Measurements from ENCODE around the gene JPH4.
A peak's percentile ranks its signal among the peaks of the same experiment; 100 is the strongest.
"Not testable (repeated sequence)": the region's sequence is repeated elsewhere in the genome, so short reads cannot be mapped to it uniquely, and the experiment has no call there.

Gene JPH4

GRCh38 chr14:23608454-23608853 is 29.9 kb upstream of the JPH4 start:
- DNase-seq = no peak

GRCh38 chr14:23605931-23606585 is 27.5 kb upstream of the JPH4 start:
- DNase-seq = no peak

GRCh38 chr14:23604675-23605170 is 26.1 kb upstream of the JPH4 start:
- DNase-seq = no peak

DNA sequence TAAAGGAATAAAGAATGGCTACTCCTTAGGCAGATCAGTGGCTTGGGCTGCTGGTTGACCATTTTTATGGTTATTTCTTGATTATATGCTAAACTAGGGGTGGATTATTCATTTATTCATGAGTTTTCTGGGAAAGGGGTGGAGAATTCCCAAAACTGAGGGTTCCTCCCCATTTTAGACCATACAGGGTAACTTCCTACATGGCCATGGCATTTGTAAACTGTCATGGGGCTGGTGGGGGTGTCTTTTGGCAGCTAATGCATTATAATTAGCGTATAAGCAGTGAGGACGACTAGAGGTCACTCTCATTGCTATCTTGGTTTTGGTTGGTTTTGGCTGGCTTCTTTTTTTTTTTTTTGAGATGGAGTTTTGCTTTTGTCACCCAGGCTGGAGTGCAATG is 25.6 kb upstream of the JPH4 start:
- DNase-seq = no peak

DNA sequence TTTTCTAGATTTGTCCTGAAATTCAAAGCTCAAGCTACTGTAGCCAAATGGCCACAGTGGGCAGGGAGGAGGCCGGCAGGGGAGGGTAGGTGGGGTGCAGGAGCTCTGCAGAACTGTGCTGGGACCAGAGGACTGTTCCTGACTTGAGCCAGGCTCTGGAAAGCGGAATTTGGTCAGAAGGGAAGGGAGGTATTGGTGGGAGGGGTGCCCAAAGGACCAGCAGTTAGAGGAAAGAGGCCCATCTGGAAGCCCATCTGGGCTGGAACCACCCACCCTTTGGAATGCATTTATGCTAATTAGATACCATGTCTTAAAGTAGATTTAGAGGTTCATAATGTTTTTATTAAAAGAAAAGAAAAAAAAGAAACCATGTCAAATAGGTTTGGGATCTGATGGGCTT is 24.5 kb upstream of the JPH4 start:
- no peak for DNase-seq

- no peak for DNase-seq
Measured at GRCh38 chr14:23602181-23603095, 23.8 kb upstream of the JPH4 start.

DNA sequence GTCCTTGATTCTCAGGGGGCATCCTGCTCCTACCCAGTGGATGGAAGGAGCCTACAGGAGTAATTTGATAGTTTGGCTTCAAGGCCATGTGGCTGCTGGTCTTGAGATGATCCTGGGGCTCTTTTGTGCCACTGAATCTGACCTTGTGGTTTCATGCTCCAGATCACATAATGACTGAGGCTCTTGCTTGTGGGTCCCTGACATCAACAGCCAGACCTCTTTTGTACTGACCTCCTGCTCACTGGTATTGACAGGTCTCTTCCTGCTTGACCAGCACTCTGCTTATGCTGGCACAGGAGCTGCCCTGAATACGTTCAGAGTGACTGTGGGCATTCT is 23.2 kb upstream of the JPH4 start:
- DNase-seq = no peak

DNA sequence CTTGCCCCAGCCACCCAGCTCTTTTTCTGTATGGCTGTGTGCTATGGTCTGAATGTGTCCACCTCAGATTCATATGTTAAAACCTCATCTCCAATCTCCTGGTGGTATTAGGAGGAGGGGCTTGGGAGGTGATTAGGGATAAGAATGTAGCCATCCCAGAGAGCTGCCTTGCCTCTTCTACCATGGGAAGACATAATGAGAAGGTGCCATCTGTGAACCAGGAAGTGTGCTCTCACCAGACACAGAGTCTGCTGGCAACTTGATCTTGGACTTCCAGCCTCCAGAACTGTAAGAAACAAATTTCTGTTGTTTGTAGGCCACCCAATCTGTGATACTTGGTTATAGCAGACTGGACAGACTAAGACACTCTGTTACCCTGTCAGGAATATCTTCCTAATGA is 22.8 kb upstream of the JPH4 start:
- no peak for DNase-seq

DNA sequence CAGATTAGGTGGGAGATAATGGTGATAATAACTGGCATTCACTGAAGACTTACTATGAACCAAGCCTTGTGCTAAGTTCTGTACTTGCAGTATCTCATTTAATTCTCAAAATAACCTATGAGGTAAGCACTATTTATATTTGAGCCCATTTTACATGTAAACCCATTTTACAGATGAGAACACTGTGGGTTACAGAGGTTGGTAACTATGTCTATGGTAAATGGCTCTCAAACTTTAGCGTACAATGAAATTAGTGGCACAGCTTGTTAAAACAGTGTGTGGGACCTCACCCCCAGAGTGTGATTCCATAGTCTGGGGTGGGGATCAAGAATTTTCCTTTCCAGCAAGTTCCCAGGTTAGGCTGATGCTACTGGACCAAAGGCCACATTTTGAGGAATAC is 22.2 kb upstream of the JPH4 start:
- DNase-seq = no peak

- DNase-seq = no peak
Measured at GRCh38 chr14:23600322-23600707, 21.7 kb upstream of the JPH4 start.

DNA sequence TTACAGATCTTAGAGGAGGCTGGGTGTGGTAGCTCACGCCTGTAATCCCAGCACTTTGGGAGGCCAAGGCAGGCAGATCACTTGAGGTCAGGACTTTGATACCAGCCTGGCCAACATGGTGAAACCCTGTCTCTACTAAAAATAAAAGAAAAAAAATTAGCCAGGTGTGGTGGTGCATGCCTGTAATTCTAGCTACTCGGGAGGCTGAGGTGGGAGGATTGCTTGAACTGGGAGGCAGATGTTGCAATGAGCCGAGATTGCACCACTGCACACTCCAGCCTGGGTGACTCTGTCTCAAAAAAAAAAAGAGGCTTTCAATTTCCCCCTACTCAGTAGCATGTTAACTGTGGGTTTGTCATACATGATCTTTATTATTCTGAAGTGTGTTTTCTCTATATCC is 15.6 kb upstream of the JPH4 start:
- not testable (repeated sequence) for DNase-seq

DNA sequence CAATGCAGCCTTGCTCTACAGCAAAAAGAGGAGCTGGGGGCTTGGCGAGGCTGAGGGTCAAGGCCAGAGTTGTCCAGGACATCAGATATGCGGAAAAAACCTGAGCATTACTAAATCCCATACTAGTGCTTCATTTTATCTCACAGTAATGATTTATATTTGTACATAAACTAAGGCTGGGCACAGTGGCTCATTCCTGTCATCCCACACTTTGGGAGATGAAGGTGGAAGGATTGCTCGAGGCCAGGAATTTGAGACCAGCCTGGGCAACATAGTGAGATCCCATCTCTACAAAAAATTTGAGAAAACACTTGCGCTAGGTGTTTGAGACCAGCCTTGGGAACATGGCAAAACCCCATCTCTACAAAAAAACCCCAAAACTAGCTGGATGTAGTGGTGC is 11.6 kb upstream of the JPH4 start:
- DNase-seq = no peak

GRCh38 chr14:23589606-23590005 is 11.0 kb upstream of the JPH4 start:
- no peak for DNase-seq

DNA sequence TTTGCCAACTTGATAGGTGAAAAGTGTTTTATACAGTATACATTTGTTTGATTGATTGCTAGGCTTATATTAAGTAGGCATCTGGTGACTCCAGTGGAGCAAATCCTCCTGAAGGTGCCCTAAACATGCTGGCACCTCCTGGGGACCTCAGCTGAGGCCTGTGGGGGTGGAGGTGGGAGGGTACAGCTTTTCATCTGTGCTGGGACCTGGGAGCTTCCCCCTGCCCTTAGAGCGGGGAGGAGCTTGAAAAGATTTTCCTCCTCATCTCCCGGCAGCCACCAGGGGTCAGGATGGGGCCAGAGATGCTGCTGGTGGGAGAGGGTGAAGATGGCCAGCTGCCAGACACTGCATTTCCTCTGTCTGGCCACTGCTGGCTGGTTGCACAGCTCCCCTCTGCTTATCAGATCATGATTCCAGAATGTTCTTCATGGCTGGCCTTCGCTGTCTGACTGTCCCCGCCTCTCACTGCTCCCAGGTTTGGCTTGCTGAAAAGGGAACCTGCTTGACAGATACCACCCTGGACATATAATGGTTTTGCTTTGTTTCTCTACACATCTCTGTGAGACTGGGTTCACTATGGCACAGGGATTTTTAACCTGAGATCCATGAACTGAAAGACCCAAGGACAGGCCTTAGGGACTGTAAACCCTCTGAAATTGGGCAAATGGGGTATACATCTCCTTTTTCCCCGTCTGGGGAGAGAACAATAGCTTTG is 10.5 kb upstream of the JPH4 start:
- DNase-seq = peak; percentile 88

DNA sequence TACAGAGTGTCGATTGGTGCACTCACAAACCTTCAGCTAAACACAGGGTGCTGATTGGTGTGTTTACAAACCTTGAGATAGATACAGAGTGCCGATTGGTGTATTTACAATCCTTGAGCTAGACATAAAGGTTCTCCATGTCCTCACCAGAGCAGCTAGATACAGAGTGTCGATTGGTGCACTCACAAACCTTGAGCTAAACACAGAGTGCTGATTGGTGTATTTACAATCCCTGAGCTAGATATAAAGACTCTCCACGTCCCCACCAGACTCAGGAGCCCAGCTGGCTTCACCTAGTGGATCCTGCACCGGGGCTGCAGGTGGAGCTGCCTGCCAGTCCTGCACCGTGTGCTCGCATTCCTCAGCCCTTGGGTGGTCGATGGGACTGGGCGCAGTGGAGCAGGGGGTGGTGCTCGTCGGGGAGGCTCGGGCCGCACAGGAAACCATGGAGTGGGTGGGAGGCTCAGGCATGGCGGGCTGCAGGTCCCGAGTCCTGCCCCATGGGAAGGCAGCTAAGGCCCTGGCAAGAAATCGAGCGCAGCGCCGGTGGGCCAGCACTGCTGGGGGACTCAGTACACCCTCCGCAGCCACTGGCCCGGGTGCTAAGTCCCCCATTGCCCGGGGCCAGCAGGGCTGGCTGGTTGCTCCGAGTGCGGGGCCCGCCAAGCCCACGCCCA is 6.1 kb upstream of the JPH4 start:
- DNase-seq = not testable (repeated sequence)

GRCh38 chr14:23583761-23584526 is 5.4 kb upstream of the JPH4 start:
- not testable (repeated sequence) for DNase-seq

GRCh38 chr14:23582906-23583760 is 4.5 kb upstream of the JPH4 start:
- DNase-seq = no peak

- no peak for DNase-seq
Measured at GRCh38 chr14:23580948-23581281, 2.3 kb upstream of the JPH4 start.

DNA sequence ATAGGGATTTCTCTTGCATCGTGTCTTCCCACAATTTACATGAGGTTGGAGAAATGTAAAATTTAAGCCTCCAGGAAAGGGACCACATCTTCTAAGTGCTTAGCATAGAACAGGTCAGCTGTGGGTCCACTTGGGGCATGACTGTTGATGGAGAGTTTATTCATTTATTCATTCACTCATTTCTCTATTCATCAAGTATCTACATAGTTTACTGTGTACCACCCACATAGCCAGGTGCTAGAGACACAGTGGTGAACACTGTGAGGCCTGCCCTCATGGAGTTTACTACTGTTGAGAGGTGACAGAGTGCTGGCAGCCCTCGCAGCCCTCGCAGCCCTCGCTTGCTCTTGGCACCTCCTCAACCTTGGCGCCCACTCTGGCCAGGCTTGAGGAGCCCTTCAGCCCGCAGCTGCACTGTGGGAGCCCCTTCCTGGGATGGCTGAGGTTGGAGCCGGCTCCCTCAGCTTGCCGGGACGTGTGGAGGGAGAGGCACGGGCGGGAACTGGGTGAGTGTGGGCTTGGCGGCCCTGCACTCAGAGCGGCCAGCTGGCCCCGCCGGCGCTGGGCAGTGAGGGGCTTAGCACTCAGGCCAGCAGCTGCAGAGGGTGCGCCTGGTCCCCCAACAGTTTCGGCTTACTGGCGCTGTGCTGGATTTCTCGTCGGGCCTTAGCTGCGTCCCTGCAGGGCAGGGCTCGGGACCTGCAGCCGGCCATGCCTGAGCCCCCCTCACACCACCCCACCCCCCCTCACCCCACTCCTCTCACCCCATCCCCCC is 1.7 kb upstream of the JPH4 start:
- no peak for DNase-seq

- DNase-seq = no peak
Measured at GRCh38 chr14:23579739-23580138, 1.1 kb upstream of the JPH4 start.

DNA sequence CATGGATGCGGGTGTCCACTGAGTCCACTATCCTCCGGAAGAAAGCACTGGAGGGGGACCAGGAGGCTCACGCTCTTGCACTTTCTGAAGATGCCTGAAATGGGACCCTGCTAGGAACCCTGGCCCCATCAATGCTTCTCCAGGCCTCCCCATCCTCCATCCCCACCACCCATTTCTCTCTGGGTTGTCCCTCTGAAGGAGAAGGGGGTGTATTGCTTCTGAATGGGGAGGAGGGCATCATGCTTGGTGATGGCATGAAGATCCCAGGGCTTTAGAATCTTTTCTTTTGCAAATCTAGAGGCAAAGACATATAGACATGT is 681 bp upstream of the JPH4 start:
- no peak for DNase-seq
